Neural progenitor cell (in vitro differentiated cells): ENCODE results near the gene ZNF77. TPM values are rescaled to one million over a fixed set of nuclear protein-coding genes. Genes with fewer than 3 reads are reported as not detected.
A peak's percentile ranks its signal among the peaks of the same experiment; 100 is the strongest.

Source experiments
- DNase-seq: peaks from one replicate; pipeline ENCODE4 v3.0.0-alpha.2; 2016; ENCODE audit warnings: low spot score
- H2AFZ ChIP-seq: fragments of 200-600 bp; sonication (generic); replicated peaks from 2 replicates; pipeline ENCODE4 v1.6.1; 2016; ENCODE audit warnings: antibody characterized with exemption
- H3F3A ChIP-seq: fragments of 200-600 bp; sonication (generic); 2 replicates; pipeline ENCODE4 v1.6.1; 2016; ENCODE audit warnings: antibody characterized with exemption, low read depth
- H3K27ac ChIP-seq: fragments of 200-600 bp; sonication (generic); 2 replicates; pipeline ENCODE4 v1.5.1; 2016; ENCODE audit warnings: mild to moderate bottlenecking
- H3K27me3 ChIP-seq: fragments of 200-600 bp; sonication (generic); 2 replicates; pipeline ENCODE4 v1.6.1; 2016; ENCODE audit warnings: mild to moderate bottlenecking, moderate library complexity
- H3K36me3 ChIP-seq: fragments of 200-600 bp; sonication (generic); 2 replicates; pipeline ENCODE4 v1.5.1; 2016
- H3K4me1 ChIP-seq: fragments of 200-600 bp; sonication (generic); 2 replicates; pipeline ENCODE4 v1.6.1; 2016; ENCODE audit warnings: mixed run types
- H3K4me2 ChIP-seq: fragments of 200-600 bp; sonication (generic); 2 replicates; pipeline ENCODE4 v1.6.1; 2016
- H3K4me3 ChIP-seq: fragments of 200-600 bp; sonication (generic); 2 replicates; pipeline ENCODE4 v1.5.1; 2016
- H3K79me2 ChIP-seq: fragments of 200-600 bp; sonication (generic); 2 replicates; pipeline ENCODE4 v1.6.1; 2016; ENCODE audit warnings: low read depth
- H3K9ac ChIP-seq: fragments of 200-600 bp; sonication (generic); 2 replicates; pipeline ENCODE4 v1.6.1; 2016
- H3K9me3 ChIP-seq: fragments of 200-600 bp; sonication (generic); 2 replicates; pipeline ENCODE4 v1.5.1; 2016; ENCODE audit warnings: low read depth
- H4K20me1 ChIP-seq: fragments of 200-600 bp; sonication (generic); 2 replicates; pipeline ENCODE4 v1.6.1; 2016; ENCODE audit warnings: low read depth
- H3K27ac Mint-ChIP-seq: 3 replicates; pipeline ENCODE4 v1.8.0; 2021; ENCODE audit warnings: mixed read lengths
- H3K27me3 Mint-ChIP-seq: 2 replicates; pipeline ENCODE4 v1.8.0; 2022; ENCODE audit warnings: low read depth, mild to moderate bottlenecking, inconsistent platforms, moderate library complexity, mixed read lengths; ENCODE audit not compliant: insufficient read depth
- H3K36me3 Mint-ChIP-seq: 3 replicates; pipeline ENCODE4 v1.8.0; 2021; ENCODE audit warnings: mixed read lengths
- H3K4me1 Mint-ChIP-seq: 3 replicates; pipeline ENCODE4 v1.8.0; 2021; ENCODE audit warnings: mixed read lengths
- H3K4me3 Mint-ChIP-seq: 3 replicates; pipeline ENCODE4 v1.8.0; 2021; ENCODE audit warnings: mild to moderate bottlenecking, moderate library complexity, mixed read lengths
- H3K9me3 Mint-ChIP-seq: 3 replicates; pipeline ENCODE4 v1.8.0; 2020; ENCODE audit warnings: mixed read lengths
- EZH2 ChIP-seq: fragments of 200-600 bp; sonication (generic); IDR thresholded peaks from 2 replicates; pipeline ENCODE4 v1.6.1; 2017; ENCODE audit warnings: antibody characterized with exemption, mild to moderate bottlenecking, moderate library complexity
- EZH2phosphoT487 ChIP-seq: fragments of 200-600 bp; sonication (generic); IDR thresholded peaks from 2 replicates; pipeline ENCODE4 v1.6.1; 2017; ENCODE audit warnings: antibody characterized with exemption
- total RNA-seq: library from RNA; depleted of rRNA; stranded (reverse); fragments of >200 nt; gene quantifications from 2 replicates; pipeline ENCODE4 v1.2.3, GENCODE V29; 2015; ENCODE audit warnings: low replicate concordance
- TF ChIP-seq, protein P1 (sequence below): fragments of 200-600 bp; sonication (generic); IDR thresholded peaks from 2 replicates; pipeline ENCODE4 v1.5.1; 2017; ENCODE audit warnings: antibody characterized with exemption, mild to moderate bottlenecking

Gene ZNF77
- total RNA-seq, 1 donor from 2014 or later: 6.5 TPM

DNA sequence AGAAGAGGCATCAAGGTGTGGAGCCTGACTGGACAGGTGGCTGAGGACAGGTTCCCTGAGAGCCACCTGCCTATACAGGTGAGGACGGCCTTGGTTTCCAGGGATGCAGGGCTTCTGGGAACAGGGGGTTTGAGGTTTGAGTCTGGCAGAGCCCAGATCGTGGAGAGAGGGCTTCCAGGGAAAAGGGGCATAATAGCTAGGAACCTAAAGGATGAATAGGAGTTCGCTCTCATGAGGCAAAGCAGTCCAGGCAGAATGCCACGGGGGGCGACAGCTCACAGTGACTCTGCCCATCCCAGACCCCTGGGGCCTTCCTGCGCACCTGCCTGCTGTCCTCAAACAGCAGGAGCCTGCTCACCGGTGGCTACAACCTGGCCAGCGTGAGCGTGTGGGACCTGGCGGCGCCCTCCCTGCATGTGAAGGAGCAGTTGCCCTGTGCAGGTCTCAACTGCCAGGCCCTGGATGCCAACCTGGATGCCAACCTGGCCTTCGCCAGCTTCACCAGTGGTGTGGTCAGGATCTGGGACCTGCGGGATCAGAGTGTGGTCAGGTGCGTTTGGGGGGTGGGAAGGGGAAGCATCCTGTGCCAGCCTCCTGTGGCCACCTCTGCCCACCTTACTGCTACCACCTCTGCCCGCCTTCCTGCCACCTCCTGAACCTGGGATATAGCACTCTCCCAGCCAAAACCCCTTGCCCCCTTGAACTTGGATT is 44.6 kb upstream of the ZNF77 start:
- Histone ChIP-seq H4K20me1 (peaks cover 2% of the 10 kb centered on the region), H3K4me2 (no peak overlapping the region), H3K36me3 (no peaks in the 10 kb centered on the region), H3K9ac (no peak overlapping the region), H3K4me1 (peaks cover 15% of the 10 kb centered on the region), H3K4me3 (no peak overlapping the region), H3K79me2 (no peaks in the 10 kb centered on the region), H3K27me3 (peaks cover 24% of the 10 kb centered on the region), H3K27ac (no peak overlapping the region), H3F3A (peaks cover 14% of the 10 kb centered on the region), H2AFZ (no peak overlapping the region), H3K9me3 (no peaks in the 10 kb centered on the region)
- no peak overlapping the region for H3K27ac Mint-ChIP-seq
- TF ChIP-seq, protein P1, sequence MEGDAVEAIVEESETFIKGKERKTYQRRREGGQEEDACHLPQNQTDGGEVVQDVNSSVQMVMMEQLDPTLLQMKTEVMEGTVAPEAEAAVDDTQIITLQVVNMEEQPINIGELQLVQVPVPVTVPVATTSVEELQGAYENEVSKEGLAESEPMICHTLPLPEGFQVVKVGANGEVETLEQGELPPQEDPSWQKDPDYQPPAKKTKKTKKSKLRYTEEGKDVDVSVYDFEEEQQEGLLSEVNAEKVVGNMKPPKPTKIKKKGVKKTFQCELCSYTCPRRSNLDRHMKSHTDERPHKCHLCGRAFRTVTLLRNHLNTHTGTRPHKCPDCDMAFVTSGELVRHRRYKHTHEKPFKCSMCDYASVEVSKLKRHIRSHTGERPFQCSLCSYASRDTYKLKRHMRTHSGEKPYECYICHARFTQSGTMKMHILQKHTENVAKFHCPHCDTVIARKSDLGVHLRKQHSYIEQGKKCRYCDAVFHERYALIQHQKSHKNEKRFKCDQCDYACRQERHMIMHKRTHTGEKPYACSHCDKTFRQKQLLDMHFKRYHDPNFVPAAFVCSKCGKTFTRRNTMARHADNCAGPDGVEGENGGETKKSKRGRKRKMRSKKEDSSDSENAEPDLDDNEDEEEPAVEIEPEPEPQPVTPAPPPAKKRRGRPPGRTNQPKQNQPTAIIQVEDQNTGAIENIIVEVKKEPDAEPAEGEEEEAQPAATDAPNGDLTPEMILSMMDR: no peak
- no peak for TF ChIP-seq EZH2phosphoT487
- no peak for TF ChIP-seq EZH2
- no peaks in the 10 kb centered on the region for H3K36me3 Mint-ChIP-seq
- no peak overlapping the region for H3K4me3 Mint-ChIP-seq
- H3K27me3 Mint-ChIP-seq: peaks cover 26% of the 10 kb centered on the region
- peaks cover 20% of the 10 kb centered on the region for H3K4me1 Mint-ChIP-seq
- H3K9me3 Mint-ChIP-seq: no peaks in the 10 kb centered on the region
- no peak for DNase-seq

GRCh38 chr19:2988568-2988967 is 43.8 kb upstream of the ZNF77 start:
- Histone ChIP-seq H4K20me1 (peaks cover 7% of the 10 kb centered on the region), H3K36me3 (no peaks in the 10 kb centered on the region), H3K4me1 (peaks cover 18% of the 10 kb centered on the region), H3F3A (peaks cover 21% of the 10 kb centered on the region), H2AFZ (no peak overlapping the region), H3K9ac (no peak overlapping the region), H3K27ac (no peak overlapping the region), H3K27me3 (peaks cover 30% of the 10 kb centered on the region), H3K4me2 (no peak overlapping the region), H3K4me3 (no peak overlapping the region), H3K79me2 (no peaks in the 10 kb centered on the region), H3K9me3 (no peaks in the 10 kb centered on the region)
- H3K36me3 Mint-ChIP-seq: no peaks in the 10 kb centered on the region
- H3K4me3 Mint-ChIP-seq: peak overlapping the region; percentile 33
- DNase-seq: no peak
- H3K27ac Mint-ChIP-seq: peak overlapping the region; percentile 3
- H3K9me3 Mint-ChIP-seq: no peaks in the 10 kb centered on the region
- no peak for TF ChIP-seq EZH2
- TF ChIP-seq, protein P1: no peak
- no peak for TF ChIP-seq EZH2phosphoT487
- H3K4me1 Mint-ChIP-seq: peaks cover 24% of the 10 kb centered on the region
- H3K27me3 Mint-ChIP-seq: peaks cover 29% of the 10 kb centered on the region

DNA sequence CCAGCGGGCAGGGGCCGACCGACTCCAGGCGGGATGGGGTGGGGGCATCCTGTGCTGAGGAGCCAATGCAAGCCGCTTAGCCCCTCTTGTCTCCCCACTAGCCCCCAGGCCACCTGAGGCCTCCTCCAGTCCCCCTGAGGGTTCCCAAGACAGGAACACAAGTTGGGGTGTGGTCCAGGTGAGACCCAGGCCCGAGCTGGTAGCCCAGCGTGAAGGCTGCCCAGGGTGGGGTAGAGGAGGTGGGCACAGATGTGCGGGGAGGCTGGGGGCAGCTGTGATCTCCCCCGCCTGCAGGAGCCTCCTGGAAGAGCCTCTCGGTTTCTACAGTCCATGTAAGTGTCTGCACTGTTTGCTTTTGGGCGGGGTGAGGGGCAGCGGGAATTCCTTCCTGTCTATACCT is 43.0 kb upstream of the ZNF77 start:
- Histone ChIP-seq H3K9ac (no peak overlapping the region), H3K27ac (no peak overlapping the region), H3K27me3 (peaks cover 37% of the 10 kb centered on the region), H3K4me2 (peak overlapping the region; percentile 77), H3K4me3 (no peak overlapping the region), H3K9me3 (no peaks in the 10 kb centered on the region), H3K36me3 (no peaks in the 10 kb centered on the region), H3F3A (peaks cover 29% of the 10 kb centered on the region), H2AFZ (no peak overlapping the region), H3K4me1 (peaks cover 23% of the 10 kb centered on the region), H3K79me2 (no peaks in the 10 kb centered on the region), H4K20me1 (peaks cover 15% of the 10 kb centered on the region)
- H3K27me3 Mint-ChIP-seq: peaks cover 33% of the 10 kb centered on the region
- no peak for DNase-seq
- no peak overlapping the region for H3K4me3 Mint-ChIP-seq
- no peaks in the 10 kb centered on the region for H3K36me3 Mint-ChIP-seq
- no peaks in the 10 kb centered on the region for H3K9me3 Mint-ChIP-seq
- H3K4me1 Mint-ChIP-seq: peaks cover 28% of the 10 kb centered on the region
- no peak overlapping the region for H3K27ac Mint-ChIP-seq
- TF ChIP-seq EZH2: no peak
- TF ChIP-seq, protein P1: no peak
- no peak for TF ChIP-seq EZH2phosphoT487
